ENCODE data around the gene TEN1. TPM values are rescaled to one million over a fixed set of nuclear protein-coding genes. Genes with fewer than 3 reads are reported as not detected.
A peak's percentile ranks its signal among the peaks of the same experiment; 100 is the strongest.

Gene TEN1
- total and polyA plus RNA-seq, 9 of the 15 experiments (the other 6 are each of a cell fraction or from before 2014, with no cell fraction given), result 1.3 to 25.7 (median 10.1) TPM

GRCh38 chr17:75976175-75976848 is 2.7 kb upstream of the TEN1 start (continued):
- no peak for TF ChIP-seq LCOR (CRISPR knock-in tag; IDR thresholded peaks at IDR 0.05)
- no peak for TF ChIP-seq MYBL2 (IDR thresholded peaks at IDR 0.05; ENCODE audit: low read depth)
- TF ChIP-seq MYBL2 (CRISPR knock-in tag; IDR thresholded peaks at IDR 0.05; ENCODE audit: borderline replicate concordance), result no peak
- no peak for TF ChIP-seq TOE1 (IDR thresholded peaks at IDR 0.05; ENCODE audit: borderline replicate concordance)
- no peak for TF ChIP-seq TOE1 (CRISPR knock-in tag; IDR thresholded peaks at IDR 0.05; ENCODE audit: borderline replicate concordance, low read depth)
- no peak; the same call in 1 of the 2 replicates for TF ChIP-seq MTA2 (IDR thresholded peaks at IDR 0.05; ENCODE audit: low read depth)
- no peak for TF ChIP-seq WHSC1 (IDR thresholded peaks at IDR 0.05; ENCODE audit: low read length)
- no peak for TF ChIP-seq KDM4B (IDR thresholded peaks at IDR 0.05; ENCODE audit: borderline replicate concordance in 2 of 2, low read depth in 1 of 2)
- no peak for TF ChIP-seq SMC3 (conservative IDR thresholded peaks at IDR 0.05; ENCODE audit: insufficient read depth, low read depth, low read length)
- no peak for TF ChIP-seq TSHZ1 (CRISPR knock-in tag; IDR thresholded peaks at IDR 0.05)
- no peak for TF ChIP-seq SP2 (IDR thresholded peaks at IDR 0.05; ENCODE audit: extremely low read depth, low read depth, low read length, poor library complexity, severe bottlenecking)
- TF ChIP-seq MIER1 (IDR thresholded peaks at IDR 0.05; ENCODE audit: low read depth), result no peak
- TF ChIP-seq FIP1L1 (IDR thresholded peaks at IDR 0.05; ENCODE audit: low read depth, low read length, poor library complexity, severe bottlenecking), result no peak
- peak; percentile 68; the same call in 1 of the 2 replicates for TF ChIP-seq SMARCA4 (IDR thresholded peaks at IDR 0.05)
- TF ChIP-seq TGIF2 (CRISPR knock-in tag; IDR thresholded peaks at IDR 0.05), result no peak
- no peak for TF ChIP-seq NFXL1 (CRISPR knock-in tag; IDR thresholded peaks at IDR 0.05)
- no peak for TF ChIP-seq ZNF282 (CRISPR knock-in tag; IDR thresholded peaks at IDR 0.05)
- peak; percentile 82 for TF ChIP-seq ARID1B (IDR thresholded peaks at IDR 0.05)
- no peak for TF ChIP-seq GTF3C2 (IDR thresholded peaks at IDR 0.05; ENCODE audit: borderline replicate concordance, extremely low read depth, insufficient read length)
- no peak for TF ChIP-seq PKNOX1 (IDR thresholded peaks at IDR 0.05)
- TF ChIP-seq ZNF778 (CRISPR knock-in tag; IDR thresholded peaks at IDR 0.05), result no peak
